ENCODE results near the gene STYX.

STYX gene

DNA sequence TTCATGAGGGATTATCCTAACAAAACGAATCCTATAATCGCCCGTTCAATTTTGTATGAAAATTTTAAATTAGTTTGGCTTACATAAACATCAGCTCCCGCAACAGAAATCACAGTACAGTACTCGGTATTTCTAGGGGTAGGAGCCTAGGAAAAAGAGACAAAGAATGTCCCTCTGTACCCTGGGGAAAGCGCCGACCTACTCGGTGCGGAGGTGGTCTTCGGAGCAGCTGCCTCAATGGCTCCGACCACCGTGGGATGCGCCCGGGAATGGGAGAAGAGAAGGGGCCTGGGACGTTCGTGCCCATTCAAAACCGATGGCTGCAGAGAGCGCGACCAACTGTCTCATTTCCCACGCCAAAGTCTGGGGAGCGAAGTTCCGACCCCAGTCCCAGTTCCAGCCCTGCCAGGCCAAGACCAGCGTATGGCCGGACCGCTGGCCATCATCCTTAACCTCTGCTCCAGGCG, 60.8 kb downstream of the STYX start:
- DNase-seq = no peak

DNA sequence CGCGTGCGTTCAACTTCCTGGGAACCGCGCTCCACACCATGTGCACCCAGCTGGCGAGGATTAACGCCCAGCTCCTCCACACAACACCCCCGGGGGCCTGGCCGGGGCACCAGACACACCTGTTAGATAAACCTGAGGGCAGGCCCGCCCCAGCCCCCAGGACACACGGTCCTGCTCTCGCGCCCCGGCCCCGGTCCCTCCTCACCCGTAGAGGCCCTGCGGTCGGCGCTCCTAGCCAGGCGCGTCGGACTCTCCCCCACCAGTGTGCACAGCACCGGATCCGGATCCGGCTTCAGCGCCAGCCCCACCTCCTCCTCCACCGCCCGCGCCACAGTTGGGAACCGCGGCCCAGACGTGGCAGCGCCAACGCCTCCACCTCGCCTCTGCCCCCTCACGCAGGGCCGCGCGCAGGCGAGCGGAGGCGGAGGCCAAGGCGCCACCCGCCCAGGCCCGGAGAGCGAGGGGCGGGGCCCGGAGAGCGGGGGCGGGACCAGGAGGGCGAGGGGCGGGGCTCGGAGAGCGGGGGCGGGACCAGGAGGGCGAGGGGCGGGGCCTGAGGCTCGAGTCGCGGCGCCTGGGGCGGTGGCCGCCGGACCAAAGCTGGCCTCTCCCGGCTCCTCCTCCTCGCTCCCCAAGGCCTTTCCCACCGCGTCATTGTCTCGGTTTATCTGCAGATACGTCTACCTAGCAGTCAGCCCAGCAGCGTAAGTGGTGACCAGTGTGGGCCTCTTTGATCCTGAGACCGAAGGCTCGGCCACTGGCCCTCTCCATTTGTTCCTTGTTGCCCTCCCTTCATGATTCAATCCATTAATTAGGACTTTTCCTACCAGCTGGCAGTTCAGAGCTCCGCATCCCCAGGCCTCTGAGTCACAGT, 61.5 kb downstream of the STYX start, which contains the start of gene GNPNAT1:
GNPNAT1 (minus strand) TSS at position 385 of the 874 bp plus-strand sequence. CDS start 6,957 bp downstream, outside the sequence.
- peak; percentile 57 to 86 (median 80) for DNase-seq

GRCh38 chr14:52792097-52792415, 62.1 kb downstream of the STYX start:
- no peak for DNase-seq

DNA sequence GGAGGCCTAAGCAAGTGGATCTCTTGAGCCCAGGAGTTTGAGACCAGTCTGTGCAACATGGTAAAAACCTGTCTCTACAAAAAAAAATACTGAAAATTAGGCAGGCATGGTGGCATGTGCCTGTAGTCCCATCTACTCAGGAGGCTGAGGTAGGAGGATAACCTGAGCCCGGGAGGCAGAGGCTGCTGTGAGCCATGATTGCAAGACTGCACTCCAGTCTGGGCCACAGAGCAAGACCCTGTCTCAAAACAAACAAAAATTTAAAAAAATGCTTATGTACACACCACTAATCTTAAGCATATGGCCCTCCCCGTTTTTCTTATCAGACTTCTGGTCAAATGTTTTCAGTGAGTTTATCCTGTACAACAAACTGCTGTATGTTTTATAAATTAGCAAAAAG, 63.1 kb downstream of the STYX start:
- no peak for DNase-seq

GRCh38 chr14:52797653-52798052, 67.7 kb downstream of the STYX start:
- no peak for DNase-seq

GRCh38 chr14:52798826-52799225, 68.9 kb downstream of the STYX start:
- DNase-seq = no peak

DNA sequence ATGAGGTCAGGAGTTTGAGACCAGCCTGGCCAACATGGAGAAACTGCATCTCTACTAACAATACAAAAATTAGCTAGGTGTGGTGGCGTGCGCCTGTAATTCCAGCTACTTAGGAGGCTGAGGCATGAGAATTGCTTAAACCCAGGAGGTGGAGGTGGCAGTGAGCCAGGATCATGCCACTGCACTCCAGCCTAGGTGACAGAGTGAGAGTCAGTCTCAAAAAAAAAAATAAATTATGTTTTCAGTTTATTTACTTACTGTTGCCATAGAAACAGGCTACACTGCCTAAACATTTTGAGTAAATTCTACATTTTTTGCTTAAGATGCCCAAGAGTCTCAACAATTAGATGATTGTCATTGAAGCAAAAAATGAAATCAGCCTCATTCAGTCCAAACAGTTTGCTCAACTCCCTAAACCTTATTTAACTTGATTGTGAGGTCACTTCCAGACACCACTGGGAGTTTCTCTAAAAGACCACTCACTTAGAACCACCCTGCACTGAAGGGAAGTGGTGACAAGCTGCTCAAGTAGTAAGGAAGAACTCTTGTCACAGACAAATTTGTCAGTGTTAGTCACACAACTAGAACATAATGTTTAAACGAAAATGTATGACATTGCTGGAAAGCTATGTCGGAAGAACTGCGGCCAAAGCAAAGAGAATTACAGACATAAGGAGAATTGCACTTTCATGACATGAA, 71.2 kb downstream of the STYX start:
- DNase-seq = no peak

DNA sequence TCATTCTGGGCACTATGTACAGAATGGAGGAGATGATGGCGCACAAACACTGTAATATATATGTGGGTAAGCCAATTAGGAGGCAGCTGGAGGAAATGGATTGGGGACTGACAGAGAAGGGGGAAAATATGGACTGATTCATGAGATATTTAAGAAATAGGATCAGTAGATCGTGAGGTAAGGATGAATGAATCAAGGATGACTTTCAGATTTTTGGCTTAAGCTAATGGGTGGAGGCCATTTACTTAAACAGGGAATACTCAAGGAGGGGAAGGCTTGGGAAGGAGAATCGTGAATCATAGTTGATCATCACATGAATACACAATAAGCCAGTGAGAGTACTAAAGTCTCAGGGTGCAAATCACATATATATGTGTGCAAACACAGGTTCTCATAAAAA, 72.6 kb downstream of the STYX start:
- DNase-seq = no peak

DNA sequence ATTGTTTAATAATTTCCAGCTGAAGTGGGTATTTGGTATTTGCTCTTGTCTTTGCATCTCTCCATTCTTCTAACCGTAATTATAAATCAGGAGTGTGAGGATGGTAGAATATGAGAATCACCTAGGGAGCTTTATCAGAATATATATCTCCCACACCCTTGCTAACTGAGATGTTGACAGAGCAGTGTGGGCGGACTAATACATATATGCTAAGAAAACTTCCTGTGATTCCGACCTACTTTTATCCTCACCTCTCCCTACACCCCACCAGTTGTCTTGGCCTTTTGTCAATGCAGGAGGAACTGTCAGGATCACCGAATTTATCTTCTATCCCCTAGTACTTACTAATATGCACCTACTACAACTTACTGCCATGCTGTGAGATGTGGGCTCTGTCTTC, 76.1 kb downstream of the STYX start:
- no peak for DNase-seq

DNA sequence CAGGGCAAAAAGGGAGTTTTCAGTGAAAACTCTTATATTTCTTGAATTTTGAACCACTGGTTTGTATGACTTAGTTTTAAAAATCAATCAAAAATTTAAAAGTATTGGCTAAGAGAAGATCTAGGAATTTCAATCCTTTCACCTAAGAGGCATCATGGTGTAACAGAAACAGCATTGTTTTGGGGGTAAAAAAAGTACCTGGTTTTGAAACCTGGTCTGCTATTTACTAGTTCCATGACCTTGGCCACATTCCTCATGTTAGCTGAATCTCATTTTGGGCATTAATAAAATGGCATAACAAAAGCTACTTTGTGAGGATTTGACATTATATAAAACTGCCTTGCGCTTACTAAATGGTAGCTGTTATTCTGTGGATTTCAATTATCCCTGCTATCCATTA, 78.1 kb downstream of the STYX start:
- DNase-seq = no peak

GRCh38 chr14:52821805-52822250, 91.9 kb downstream of the STYX start:
- DNase-seq = no peak

- DNase-seq = no peak
Measured at GRCh38 chr14:52824462-52824861, 94.5 kb downstream of the STYX start.
